H9 (cell line): ENCODE results near the gene NKD2. TPM values are rescaled to one million over a fixed set of nuclear protein-coding genes. Genes with fewer than 3 reads are reported as not detected.

ENCODE experiments used
- DNase-seq: peaks from one replicate; pipeline ENCODE4 v3.0.0-alpha.2; 2017
- H2AFZ ChIP-seq: one replicate; pipeline ENCODE4 v1.6.1; 2013; ENCODE audit warnings: mild to moderate bottlenecking, low read length, control low read depth, moderate library complexity
- H2AK5ac ChIP-seq: 2 replicates; pipeline ENCODE4 v1.6.1; 2013; ENCODE audit warnings: low read length, control low read depth, mixed read lengths; ENCODE audit not compliant: insufficient read length
- H2BK120ac ChIP-seq: one replicate; pipeline ENCODE4 v1.6.1; 2013; ENCODE audit warnings: low read depth, mild to moderate bottlenecking, low read length, control low read depth, inconsistent platforms; ENCODE audit not compliant: poor library complexity, severe bottlenecking
- H2BK12ac ChIP-seq: 2 replicates; pipeline ENCODE4 v1.6.1; 2013; ENCODE audit warnings: low read length, control low read depth, mixed read lengths, low read depth; ENCODE audit not compliant: insufficient read length
- H2BK15ac ChIP-seq: 2 replicates; pipeline ENCODE4 v1.6.1; 2013; ENCODE audit warnings: low read depth, low read length, control low read depth
- H2BK20ac ChIP-seq: one replicate; pipeline ENCODE4 v1.6.1; 2013; ENCODE audit warnings: low read depth, mild to moderate bottlenecking, low read length, control low read depth, inconsistent platforms; ENCODE audit not compliant: poor library complexity, severe bottlenecking
- H2BK5ac ChIP-seq: 2 replicates; pipeline ENCODE4 v1.6.1; 2013; ENCODE audit warnings: low read length, control low read depth, mixed read lengths; ENCODE audit not compliant: insufficient read length
- H3K14ac ChIP-seq: 2 replicates; pipeline ENCODE4 v1.6.1; 2013; ENCODE audit warnings: low read length, control low read depth; ENCODE audit not compliant: insufficient read depth
- H3K18ac ChIP-seq: 2 replicates; pipeline ENCODE4 v1.6.1; 2013; ENCODE audit warnings: low read depth, mild to moderate bottlenecking, mixed read lengths, low read length, control low read depth; ENCODE audit not compliant: insufficient read length
- H3K23ac ChIP-seq: 2 replicates; pipeline ENCODE4 v1.6.1; 2013; ENCODE audit warnings: low read length, control low read depth, mixed read lengths, low read depth; ENCODE audit not compliant: insufficient read length
- H3K23me2 ChIP-seq: 2 replicates; pipeline ENCODE4 v1.6.1; 2013; ENCODE audit warnings: low read depth, mild to moderate bottlenecking, mixed read lengths, low read length, control low read depth; ENCODE audit not compliant: insufficient read length, poor library complexity, severe bottlenecking
- H3K27ac ChIP-seq: 2 replicates; pipeline ENCODE4 v1.5.1; 2013; ENCODE audit warnings: low read length, control low read depth, mixed read lengths, low read depth; ENCODE audit not compliant: insufficient read length
- H3K27me3 ChIP-seq: 2 replicates; pipeline ENCODE4 v1.6.1; 2013; ENCODE audit warnings: low read length, control low read depth, inconsistent platforms; ENCODE audit not compliant: insufficient read depth
- H3K4ac ChIP-seq: 2 replicates; pipeline ENCODE4 v1.6.1; 2013; ENCODE audit warnings: low read depth, mild to moderate bottlenecking, control low read depth, inconsistent platforms, low read length, moderate library complexity
- H3K4me1 ChIP-seq: 2 replicates; pipeline ENCODE4 v1.6.1; 2013; ENCODE audit warnings: low read length, control low read depth, inconsistent platforms; ENCODE audit not compliant: insufficient read depth
- H3K4me2 ChIP-seq: 2 replicates; pipeline ENCODE4 v1.6.1; 2013; ENCODE audit warnings: low read length, control low read depth, mixed read lengths; ENCODE audit not compliant: insufficient read length, insufficient read depth
- H3K56ac ChIP-seq: 2 replicates; pipeline ENCODE4 v1.6.1; 2013; ENCODE audit warnings: low read depth, mild to moderate bottlenecking, mixed read lengths, low read length, control low read depth; ENCODE audit not compliant: insufficient read length
- H3K79me1 ChIP-seq: 2 replicates; pipeline ENCODE4 v1.6.1; 2013; ENCODE audit warnings: low read depth, mild to moderate bottlenecking, moderate library complexity, low read length, control low read depth, inconsistent platforms; ENCODE audit not compliant: insufficient read depth, poor library complexity, severe bottlenecking
- H3K79me2 ChIP-seq: 2 replicates; pipeline ENCODE4 v1.6.1; 2013; ENCODE audit warnings: low read length, control low read depth, inconsistent platforms; ENCODE audit not compliant: insufficient read depth
- H3K9ac ChIP-seq: 2 replicates; pipeline ENCODE4 v1.6.1; 2013; ENCODE audit warnings: low read length, control low read depth, mixed read lengths; ENCODE audit not compliant: insufficient read length; ENCODE audit errors: extremely low read depth
- H3K9me3 ChIP-seq: one replicate; pipeline ENCODE4 v1.6.1; 2013; ENCODE audit warnings: low read depth, low read length, inconsistent platforms; ENCODE audit not compliant: control insufficient read depth
- H3T11ph ChIP-seq: one replicate; pipeline ENCODE4 v1.6.1; 2013; ENCODE audit warnings: mild to moderate bottlenecking, low read length, control low read depth, inconsistent platforms
- H4K20me1 ChIP-seq: one replicate; pipeline ENCODE4 v1.6.1; 2013; ENCODE audit not compliant: control insufficient read depth, insufficient read length, insufficient read depth
- H4K5ac ChIP-seq: 2 replicates; pipeline ENCODE4 v1.6.1; 2013; ENCODE audit warnings: low read depth, mild to moderate bottlenecking, mixed read lengths, low read length, control low read depth; ENCODE audit not compliant: insufficient read length
- H4K8ac ChIP-seq: replicated peaks from 2 replicates; pipeline ENCODE4 v1.6.1; 2013; ENCODE audit warnings: low read length, control low read depth, mixed read lengths, low read depth; ENCODE audit not compliant: insufficient read length
- H4K91ac ChIP-seq: 2 replicates; pipeline ENCODE4 v1.6.1; 2013; ENCODE audit warnings: low read depth, mild to moderate bottlenecking, moderate library complexity, mixed read lengths, low read length, control low read depth; ENCODE audit not compliant: insufficient read length
- H3K27ac Mint-ChIP-seq, 3 experiments: 2 replicates in 2 of 3; 3 replicates in 1 of 3; pipeline ENCODE4 v1.8.0; 2020 to 2021; ENCODE audit warnings: mixed read lengths in 3 of 3, mild to moderate bottlenecking in 1 of 3, moderate library complexity in 1 of 3
- H3K27me3 Mint-ChIP-seq: 2 replicates; pipeline ENCODE4 v1.8.0; 2021; ENCODE audit warnings: low read depth, mild to moderate bottlenecking, moderate library complexity, mixed read lengths
- H3K36me3 Mint-ChIP-seq, 3 experiments: 2 replicates in 2 of 3; 3 replicates in 1 of 3; pipeline ENCODE4 v1.8.0; 2020 to 2021; ENCODE audit warnings: low read depth in 3 of 3, mixed read lengths in 3 of 3; ENCODE audit not compliant: insufficient read depth in 1 of 3
- H3K4me1 Mint-ChIP-seq, 2 experiments: 2 replicates each; pipeline ENCODE4 v1.8.0; 2020; ENCODE audit warnings: mixed read lengths in 2 of 2
- H3K4me3 Mint-ChIP-seq, 2 experiments: 2 replicates in 1 of 2; 3 replicates in 1 of 2; pipeline ENCODE4 v1.8.0; 2020 to 2021; ENCODE audit warnings: mild to moderate bottlenecking in 2 of 2, mixed read lengths in 2 of 2, moderate library complexity in 1 of 2
- H3K9me3 Mint-ChIP-seq, 2 experiments: 2 replicates in 1 of 2; 3 replicates in 1 of 2; pipeline ENCODE4 v1.8.0; 2020; ENCODE audit warnings: mild to moderate bottlenecking in 2 of 2, mixed read lengths in 2 of 2, moderate library complexity in 1 of 2
- WGBS: extraction: QIAGEN DNeasy Blood & Tissue Kit; methylation state at CpG from one replicate; pipeline ENCODE4 v1.1.7; 2013; ENCODE audit warnings: missing lambda C conversion rate, low lambda C conversion rate, mixed read lengths; ENCODE audit not compliant: insufficient read length; ENCODE audit errors: extremely low coverage; 5-methylcytosine and 5-hydroxymethylcytosine counted together
- total RNA-seq: library from RNA; stranded (reverse); gene quantifications from 2 replicates; pipeline ENCODE4 v1.2.1, GENCODE V29; 2021
- TF ChIP-seq, protein P1 (sequence below): fragments of 200-600 bp; sonication (generic); conservative IDR thresholded peaks from 3 replicates; pipeline ENCODE4 v1.8.0; 2021; ENCODE audit warnings: antibody characterized with exemption, mild to moderate bottlenecking

Gene NKD2
- total RNA-seq, 1 experiment from 2014 or later = 7.3 TPM

GRCh38 chr5:1059884-1060263 is 51.3 kb downstream of the NKD2 start:
- no peak for DNase-seq
- no CpG with 5 or more reads among the region's 17 CpGs for WGBS
- no peak overlapping the region for H3K23ac ChIP-seq
- H3K79me2 ChIP-seq = no peaks in the 10 kb centered on the region
- no peaks in the 10 kb centered on the region for H3K23me2 ChIP-seq
- no peak overlapping the region for H2BK12ac ChIP-seq
- no peaks in the 10 kb centered on the region for H4K20me1 ChIP-seq
- no peak overlapping the region for H3K14ac ChIP-seq
- H3K79me1 ChIP-seq = no peaks in the 10 kb centered on the region
- H3K27ac Mint-ChIP-seq = no peak overlapping the region
- no peak overlapping the region for H4K8ac ChIP-seq
- H3K36me3 Mint-ChIP-seq = peaks cover 9 to 41% (median 23%) of the 10 kb centered on the region in 3 experiments
- no peaks in the 10 kb centered on the region for H3K4me1 ChIP-seq
- H3K18ac ChIP-seq = no peak overlapping the region
- no peak overlapping the region for H3K9ac ChIP-seq
- H3K4me1 Mint-ChIP-seq = no peaks in the 10 kb centered on the region
- no peak overlapping the region for H2BK20ac ChIP-seq
- H2BK15ac ChIP-seq = no peak overlapping the region
- H3K4me2 ChIP-seq = no peak overlapping the region
- H3K27me3 Mint-ChIP-seq = no peaks in the 10 kb centered on the region
- H2AFZ ChIP-seq = no peak overlapping the region
- H3K9me3 ChIP-seq = no peaks in the 10 kb centered on the region
- no peaks in the 10 kb centered on the region for H3K9me3 Mint-ChIP-seq
- no peak overlapping the region for H2BK5ac ChIP-seq
- no peak overlapping the region for H2BK120ac ChIP-seq
- TF ChIP-seq, protein P1, sequence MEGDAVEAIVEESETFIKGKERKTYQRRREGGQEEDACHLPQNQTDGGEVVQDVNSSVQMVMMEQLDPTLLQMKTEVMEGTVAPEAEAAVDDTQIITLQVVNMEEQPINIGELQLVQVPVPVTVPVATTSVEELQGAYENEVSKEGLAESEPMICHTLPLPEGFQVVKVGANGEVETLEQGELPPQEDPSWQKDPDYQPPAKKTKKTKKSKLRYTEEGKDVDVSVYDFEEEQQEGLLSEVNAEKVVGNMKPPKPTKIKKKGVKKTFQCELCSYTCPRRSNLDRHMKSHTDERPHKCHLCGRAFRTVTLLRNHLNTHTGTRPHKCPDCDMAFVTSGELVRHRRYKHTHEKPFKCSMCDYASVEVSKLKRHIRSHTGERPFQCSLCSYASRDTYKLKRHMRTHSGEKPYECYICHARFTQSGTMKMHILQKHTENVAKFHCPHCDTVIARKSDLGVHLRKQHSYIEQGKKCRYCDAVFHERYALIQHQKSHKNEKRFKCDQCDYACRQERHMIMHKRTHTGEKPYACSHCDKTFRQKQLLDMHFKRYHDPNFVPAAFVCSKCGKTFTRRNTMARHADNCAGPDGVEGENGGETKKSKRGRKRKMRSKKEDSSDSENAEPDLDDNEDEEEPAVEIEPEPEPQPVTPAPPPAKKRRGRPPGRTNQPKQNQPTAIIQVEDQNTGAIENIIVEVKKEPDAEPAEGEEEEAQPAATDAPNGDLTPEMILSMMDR = no peak
- no peak overlapping the region for H3K4me3 Mint-ChIP-seq
- H4K91ac ChIP-seq = no peak overlapping the region
- no peak overlapping the region for H4K5ac ChIP-seq
- no peak overlapping the region for H3K56ac ChIP-seq
- no peak overlapping the region for H3T11ph ChIP-seq
- no peak overlapping the region for H3K27ac ChIP-seq
- H3K4ac ChIP-seq = no peak overlapping the region
- no peaks in the 10 kb centered on the region for H3K27me3 ChIP-seq
- no peak overlapping the region for H2AK5ac ChIP-seq
